GM19328 (cell line): ENCODE data around the gene RBM38.
"Not testable (repeated sequence)": the region's sequence is repeated elsewhere in the genome, so short reads cannot be mapped to it uniquely, and the experiment has no call there.

Experiments
- ATAC-seq: cut with Tn5 transposase; IDR thresholded peaks from one replicate; pipeline ENCODE4 v1.9.1; 2021; ENCODE audit warnings: mild to moderate bottlenecking, moderate library complexity; ENCODE audit not compliant: unreplicated experiment

Gene RBM38

DNA sequence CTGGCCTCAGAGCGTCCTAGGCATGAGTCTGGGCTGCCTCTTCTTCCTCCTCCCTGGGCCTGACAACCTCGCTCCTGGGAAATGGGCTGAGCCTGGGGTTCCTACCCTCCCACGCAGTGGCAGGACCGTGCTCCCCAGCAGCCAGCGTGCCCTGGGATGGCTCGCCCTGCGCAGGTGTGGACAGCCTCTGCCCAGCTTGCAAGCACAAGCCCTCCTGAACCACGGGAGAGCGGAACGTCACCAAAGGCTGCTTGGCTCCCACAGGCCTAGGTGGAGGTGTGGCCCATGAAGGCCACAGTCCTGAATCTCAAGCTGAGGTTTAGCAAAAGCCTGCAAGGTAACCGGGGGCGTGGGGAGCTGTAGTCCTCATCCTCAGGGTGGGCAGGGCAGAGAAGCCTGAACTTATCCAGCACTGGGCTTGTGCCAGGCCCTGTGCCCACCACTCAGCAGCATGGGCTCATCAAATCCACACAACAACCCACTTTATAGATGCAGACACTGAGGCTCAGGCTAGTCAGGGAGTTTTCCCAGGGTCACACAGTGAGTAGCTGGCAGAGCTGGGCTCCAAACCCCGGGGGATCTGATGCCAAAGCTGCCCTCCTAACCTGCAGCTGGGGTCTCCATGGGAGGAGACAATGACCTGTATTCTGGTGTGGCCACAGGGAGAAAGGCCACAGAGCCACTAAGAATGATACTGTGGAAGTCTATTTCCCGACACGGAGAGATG is 25.3 kb downstream of the RBM38 start:
- no peak for ATAC-seq

DNA sequence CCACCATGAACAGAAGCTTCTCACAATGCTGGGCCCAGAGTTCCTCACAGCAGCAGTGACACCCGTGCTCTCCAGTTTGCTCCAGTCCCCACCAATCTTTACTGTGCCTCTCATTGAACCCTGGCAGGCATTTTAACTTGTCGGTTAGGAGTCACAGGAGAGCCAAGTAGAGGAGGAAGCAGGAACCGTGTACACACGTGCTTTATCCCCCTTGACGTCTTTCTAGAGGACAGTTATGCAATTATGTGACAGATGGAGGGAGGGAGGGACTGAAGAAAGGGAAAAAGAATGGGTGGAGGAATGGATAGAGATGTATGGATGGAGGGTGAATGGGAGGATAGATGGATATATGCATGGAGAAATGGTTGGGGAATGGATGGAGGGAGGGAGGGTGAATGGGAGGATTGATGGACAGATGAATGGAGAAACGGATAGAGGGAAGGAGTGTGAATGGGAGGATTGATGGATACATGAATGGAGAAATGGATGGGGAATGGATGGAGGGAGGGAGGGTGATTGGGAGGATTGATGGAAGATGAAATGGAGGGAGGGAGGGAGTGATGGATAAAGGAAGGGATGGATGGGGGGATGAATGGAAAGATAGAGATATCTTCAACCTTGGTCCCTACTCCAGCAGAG is 26.0 kb downstream of the RBM38 start:
- no peak for ATAC-seq

DNA sequence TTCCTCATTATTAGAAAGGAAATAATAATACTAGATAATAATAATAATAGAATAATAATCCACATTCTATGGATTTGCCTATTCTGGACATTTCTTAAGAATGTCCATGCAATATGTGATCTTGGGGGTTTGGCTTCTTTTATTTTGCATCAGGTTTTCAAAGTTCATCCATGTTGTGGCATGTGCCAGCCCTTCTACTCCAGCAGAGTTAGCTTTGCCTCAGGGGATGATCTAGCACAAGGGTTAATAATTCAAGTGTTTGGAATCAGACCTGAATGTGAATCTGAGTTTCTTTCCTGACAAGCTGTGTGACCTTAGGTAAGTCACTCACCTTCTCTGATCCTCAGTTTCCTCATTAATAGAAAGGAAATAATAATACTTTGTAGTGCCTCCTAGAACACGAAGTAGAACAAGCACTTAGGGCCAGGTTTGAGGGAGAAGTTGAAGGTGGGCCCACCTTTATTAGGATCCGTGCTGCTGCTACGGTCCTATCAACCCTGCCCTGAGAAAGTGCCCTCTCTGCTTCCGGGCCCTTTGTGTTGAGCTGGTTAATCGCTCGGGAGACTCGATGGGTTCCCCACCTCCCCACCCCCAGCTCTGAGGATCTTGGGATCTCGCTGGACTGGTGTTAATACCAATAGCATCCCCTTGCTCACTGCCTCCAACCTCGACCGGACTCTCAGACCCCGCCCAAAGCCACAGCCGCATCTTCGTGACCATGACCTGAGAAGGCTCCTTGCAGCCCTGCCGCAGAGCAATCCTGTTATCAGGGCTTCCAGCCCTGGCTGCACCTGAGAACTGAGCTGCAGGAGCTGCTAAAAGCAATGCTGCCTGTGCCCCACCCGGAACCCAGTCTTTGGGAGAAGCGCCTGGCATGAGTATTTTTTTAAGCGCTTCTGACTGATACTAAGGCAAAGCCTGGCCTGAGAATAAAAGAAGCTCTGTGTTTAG is 26.9 kb downstream of the RBM38 start:
- no peak for ATAC-seq

DNA sequence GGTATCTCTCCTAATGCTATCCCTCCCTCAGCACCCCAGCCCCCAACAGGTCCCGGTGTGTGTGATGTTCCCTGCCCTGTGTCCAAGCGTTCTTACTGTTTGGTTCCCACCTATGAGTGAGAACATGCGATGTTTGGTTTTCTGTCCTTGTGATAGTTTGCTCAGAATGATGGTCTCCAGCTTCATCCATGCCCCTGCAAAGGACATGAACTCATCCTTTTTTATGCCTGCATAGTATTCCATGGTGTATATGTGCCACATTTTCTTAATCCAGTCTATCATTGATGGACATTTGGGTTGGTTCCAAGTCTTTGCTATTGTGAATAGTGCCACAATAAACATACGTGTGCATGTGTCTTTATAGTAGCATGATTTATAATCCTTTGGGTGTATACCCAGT is 28.3 kb downstream of the RBM38 start:
- not testable (repeated sequence) for ATAC-seq

DNA sequence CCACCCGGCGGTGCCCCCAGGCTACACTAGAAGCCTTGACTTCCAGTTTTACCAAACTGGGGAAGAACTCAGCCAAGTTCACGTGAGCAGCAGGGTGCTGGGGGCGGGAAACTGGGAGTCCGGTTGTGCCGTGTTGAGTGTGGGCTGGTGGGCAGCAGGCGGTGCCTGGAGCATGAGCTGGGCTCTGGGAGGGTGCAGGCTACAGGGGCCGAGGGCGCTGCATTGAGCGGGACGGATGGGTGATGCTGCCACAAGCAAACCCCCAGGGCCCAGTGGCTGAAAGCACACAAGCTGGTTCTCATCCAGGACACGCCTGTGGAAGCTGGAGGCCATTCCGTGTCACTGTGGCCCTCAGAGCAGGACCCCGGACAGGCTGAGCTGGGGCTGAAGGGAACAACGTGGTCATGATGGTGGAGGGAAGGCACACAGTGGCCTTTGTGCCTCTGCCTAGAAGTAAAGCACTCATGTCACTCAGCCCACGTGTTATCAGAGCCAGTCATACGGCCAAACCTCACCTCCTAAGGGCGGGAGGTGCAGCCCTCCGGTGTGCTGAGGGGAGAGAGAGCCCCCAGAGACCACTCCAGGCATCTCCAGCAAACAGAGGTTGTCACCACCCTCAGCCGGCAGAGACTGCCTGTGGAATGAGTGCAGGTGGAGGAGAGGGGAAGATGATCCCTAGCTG is 29.5 kb downstream of the RBM38 start:
- no peak for ATAC-seq

DNA sequence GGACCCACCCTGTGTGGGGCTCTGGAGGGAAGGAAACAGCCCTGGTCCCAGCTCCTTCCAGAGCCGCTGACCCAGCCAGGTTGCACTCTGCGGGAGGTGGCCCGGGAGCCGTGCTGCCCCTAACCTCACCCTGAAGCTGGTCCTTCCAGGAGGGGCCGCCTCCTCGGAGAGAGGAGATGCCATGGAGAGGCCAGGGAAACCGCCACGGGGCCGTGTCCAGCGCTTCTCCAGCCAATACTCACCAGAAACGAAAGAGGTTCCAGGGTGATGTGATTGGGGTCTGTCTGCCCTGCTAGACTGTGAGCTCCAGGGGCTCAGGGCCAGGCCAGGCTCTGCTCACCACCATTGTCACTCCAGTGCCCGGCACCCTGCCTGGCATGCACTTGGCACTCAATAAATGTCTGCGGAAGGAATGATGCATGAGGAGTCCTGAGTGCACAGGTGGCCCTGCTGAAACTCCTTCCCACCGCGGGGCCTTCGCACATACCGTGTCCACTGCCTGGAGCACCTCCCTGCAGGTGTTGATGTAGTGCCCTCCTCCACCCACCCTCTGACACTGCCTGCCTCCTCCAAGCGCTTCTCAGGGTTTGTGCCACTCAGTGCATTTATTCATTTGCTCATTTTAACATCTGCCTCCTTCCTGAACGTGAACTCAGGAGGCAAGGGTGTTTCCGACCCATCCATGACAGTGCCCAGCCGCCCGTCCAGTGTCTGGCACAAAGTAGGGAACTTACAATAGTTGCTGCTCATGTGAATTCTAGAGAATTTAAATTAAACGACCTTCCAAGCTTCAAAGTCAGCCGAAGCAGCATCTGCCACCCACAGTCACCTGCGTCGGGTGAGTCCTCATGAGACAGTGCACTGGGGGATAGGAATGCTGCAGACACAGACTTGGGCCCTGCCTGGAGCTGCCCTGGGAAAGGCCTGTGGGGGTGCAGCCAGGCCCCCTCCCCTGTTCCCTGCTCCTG is 30.3 kb downstream of the RBM38 start:
- ATAC-seq, result no peak

DNA sequence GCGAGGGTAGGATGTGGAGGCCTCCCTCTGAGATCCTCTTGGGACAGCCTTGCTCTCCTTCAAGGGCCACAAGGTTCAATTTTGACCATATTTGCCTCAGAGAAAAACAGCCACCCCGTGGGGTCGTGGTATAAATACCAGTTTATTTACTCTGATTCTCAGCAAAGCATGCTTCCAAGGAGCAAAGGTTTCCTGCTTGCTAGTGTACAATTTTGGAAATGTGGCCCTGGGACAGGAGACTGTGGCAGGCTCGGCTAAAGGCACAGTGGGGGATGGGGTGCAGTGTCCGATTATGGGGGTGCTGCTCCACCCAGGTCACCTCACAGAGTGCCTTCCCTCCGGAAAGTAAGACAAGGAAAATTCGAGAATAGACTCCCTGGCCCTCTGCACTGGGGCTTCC is 31.1 kb downstream of the RBM38 start:
- no peak for ATAC-seq

DNA sequence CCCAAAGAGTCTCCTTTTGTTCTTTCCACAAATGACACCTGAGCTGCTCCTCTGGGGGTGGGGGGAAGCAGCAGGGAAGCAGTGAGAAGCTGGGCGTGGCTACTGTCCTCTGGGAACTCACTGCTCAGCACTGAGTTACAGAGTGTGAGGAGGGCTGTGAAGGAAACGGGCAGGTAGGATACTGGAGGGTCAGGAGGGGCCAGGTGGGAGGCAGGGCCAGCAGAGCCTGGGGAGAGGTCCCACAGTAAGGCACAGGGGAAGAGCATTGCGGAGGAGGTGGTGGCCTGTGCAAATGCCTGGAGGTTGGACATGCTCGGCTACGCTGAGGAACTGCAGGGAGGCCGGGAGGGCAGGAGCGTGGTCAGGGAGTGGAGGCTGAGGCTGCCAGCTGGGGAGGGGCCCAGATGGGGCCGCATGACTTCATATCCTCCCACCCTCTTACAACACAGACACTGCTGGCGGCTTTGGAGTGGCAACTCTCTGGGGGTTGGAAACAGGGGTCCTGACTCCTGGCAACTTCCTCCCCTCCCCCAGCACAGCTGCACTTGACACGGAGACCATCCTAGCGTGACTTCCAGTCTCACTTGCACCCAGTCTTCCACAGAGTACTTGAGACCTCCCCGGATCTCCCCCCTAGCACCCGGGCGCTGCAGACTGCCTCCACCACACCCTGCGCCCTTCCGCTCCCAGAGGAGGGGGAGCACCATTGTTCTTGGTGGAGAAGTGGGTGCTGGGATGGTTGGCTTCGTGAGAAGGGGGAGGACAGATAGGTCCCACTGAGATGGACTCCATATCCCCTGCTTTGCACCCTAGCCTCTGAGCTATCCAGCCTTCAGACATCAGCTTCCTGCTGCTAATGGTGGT is 34.2 kb downstream of the RBM38 start:
- ATAC-seq, result no peak

DNA sequence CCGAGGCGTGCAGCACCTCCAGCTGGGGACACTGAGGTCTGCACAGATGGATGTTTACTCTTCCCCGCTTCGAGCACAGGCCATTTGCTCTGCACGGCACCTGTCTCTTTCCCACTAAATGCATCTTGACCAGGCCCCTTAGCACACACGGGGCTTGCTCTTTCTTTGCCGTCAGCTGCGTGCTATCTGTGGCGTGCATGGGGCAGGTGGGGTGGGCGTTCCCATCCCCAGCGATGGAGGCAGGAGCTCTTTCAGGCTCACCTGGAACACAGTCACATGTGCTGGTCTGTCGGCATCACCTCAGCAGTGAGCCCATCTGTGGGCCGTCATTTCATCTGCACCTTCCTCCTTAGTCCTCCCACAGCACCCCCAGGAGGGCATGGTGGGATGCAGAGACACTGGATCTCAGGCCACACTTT is 35.1 kb downstream of the RBM38 start:
- ATAC-seq, result no peak

DNA sequence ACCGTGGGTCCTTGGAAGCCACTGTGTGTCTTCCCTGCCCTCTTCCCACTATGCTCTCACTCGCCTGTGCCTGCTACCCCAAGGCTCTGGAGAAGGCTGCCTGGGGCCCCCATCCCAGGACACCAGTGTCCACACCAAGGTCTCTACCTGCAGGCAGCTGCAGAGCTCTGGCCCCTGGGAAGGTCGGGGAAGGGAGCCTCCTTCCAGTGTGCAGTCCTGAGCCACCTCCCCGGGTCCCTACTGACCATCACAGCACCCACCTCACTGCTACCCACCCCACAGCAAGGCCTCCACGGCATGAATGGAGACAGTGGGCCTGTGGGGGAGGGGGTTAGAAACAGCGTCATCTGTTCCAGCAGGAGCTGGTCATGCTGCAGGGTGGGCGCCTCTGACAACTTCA is 35.6 kb downstream of the RBM38 start:
- no peak for ATAC-seq

DNA sequence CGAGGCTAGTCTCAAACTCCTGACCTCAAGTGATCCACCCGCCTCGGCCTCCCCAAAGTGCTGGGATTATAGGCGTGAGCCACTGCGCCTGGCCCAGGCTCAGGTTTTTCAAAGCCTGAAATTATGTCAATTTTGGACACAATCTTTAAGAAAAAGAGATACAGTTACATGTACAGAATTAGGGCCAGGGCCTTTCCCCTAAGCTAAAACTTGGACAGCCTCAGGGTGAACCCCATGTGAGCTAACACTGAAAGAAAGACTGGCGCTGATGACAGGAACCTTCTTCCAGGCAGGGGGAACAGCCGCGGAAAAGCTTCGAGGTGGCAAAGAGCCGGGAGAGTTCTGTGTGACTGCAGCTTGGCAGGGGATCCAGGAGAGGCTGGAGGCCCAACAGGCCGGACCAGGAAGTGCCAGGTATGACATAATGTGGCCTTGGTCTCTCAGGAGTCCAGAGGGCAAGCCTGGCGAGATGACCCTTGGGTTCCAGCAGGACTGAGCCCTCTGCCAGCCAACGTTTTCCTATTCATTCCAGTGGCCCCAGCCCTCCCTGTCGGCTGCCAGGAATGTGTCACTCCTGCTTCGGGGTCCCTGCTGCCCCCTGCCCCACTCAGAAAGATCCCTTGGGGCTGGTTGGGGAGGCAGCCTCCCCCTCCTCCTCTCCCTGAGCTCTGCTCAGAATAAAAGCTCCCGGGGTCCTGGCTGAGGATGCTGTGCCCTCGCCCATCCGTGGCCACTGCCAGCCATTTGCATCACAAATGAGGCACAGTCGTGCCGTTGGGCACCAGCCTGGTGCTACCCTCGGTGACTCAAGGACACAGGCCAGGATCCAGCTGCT is 37.3 kb downstream of the RBM38 start:
- ATAC-seq, result no peak

DNA sequence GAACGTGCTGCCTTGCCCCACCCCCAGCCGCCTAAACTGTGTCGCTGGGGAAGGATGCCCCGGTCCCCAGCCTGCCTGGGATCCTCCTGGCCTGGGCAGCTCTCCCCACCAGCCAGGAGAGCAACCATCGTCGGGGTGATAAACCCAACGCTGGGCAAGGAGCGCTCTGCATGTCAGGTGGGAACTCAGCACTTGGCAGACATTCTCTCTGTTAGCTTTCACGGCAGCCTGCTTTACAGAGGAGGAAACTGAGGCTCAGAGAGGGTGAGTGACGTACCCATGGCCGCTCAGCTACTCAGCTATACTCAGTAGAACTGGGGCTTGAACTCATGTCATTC is 37.9 kb downstream of the RBM38 start:
- ATAC-seq, result no peak

DNA sequence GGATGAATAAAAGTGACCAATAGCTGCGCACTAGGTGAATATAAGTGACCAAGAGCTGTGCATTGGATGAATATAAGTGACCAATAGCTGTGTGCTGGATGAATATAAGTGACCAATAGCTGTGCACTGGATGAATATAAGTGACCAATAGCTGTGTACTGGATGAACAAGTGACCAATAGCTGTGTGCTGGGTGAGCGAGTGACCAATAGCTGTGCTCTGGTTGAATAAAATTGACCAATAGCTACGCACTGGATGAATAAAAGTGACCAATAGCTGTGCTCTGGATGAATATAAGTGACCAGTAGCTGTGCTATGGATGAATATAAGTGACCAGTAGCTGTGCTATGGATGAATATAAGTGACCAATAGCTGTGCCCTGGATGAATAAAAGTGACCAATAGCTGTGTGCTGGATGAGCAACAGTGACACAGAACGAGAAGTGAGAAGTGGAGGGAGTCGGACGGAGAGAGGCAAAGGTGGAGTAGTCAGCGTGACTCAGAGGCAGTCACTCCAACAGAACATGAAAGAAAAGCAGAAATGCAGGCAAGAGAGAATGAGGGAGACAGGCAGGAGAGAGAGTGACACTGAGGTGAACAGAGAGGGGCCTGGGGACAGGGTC is 38.5 kb downstream of the RBM38 start:
- ATAC-seq, result no peak

DNA sequence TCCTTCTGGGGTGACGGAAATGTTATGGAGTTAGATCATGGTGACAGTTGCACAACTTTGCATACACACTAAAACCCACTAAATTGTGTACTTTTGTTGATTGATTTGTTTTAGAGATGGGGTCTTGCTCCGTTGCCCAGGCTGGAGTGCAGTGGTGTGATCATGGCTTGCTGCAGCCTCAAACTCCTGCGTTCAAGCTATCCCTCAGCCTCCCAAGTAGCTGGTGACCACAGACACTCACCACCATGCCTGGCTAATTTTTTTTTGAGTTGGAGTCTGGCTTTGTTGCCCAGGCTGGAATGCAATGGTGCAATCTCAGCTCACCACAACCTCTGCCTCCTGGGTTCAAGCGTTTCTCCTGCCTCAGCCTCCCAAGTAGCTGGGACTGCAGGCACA is 39.0 kb downstream of the RBM38 start:
- not testable (repeated sequence) for ATAC-seq

DNA sequence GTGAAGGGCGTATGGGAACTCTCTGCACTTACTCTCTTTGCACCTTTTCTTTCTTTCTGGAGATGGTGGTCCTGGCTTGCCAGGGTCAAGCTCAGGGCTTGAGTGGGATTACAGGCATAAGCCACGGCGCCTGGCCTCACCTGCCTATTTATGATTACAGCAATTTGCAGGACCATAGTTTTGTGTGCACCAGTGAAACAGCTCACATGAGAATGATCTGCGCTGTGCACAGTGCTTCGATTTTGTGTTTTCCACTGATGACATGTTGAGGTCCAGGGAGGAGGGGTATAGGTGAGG is 40.3 kb downstream of the RBM38 start:
- ATAC-seq, result no peak

DNA sequence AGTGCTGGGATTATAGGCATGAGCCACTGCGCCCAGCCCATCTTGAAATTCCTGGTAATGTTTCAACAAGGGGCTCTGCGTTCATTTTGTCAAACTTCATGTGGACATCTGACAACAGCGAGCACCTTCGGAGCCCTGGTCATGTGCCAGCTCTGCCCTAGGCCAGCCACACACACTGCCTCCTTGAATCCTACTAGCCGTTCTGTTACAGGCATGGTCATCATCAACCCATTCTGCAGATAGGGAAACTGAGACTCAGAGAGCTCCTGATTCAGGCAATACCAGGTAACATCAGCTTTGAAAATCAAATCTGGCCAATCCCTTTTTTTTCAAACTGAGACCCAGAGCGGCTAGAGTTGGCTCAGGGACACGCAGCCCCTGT is 41.3 kb downstream of the RBM38 start:
- no peak for ATAC-seq

DNA sequence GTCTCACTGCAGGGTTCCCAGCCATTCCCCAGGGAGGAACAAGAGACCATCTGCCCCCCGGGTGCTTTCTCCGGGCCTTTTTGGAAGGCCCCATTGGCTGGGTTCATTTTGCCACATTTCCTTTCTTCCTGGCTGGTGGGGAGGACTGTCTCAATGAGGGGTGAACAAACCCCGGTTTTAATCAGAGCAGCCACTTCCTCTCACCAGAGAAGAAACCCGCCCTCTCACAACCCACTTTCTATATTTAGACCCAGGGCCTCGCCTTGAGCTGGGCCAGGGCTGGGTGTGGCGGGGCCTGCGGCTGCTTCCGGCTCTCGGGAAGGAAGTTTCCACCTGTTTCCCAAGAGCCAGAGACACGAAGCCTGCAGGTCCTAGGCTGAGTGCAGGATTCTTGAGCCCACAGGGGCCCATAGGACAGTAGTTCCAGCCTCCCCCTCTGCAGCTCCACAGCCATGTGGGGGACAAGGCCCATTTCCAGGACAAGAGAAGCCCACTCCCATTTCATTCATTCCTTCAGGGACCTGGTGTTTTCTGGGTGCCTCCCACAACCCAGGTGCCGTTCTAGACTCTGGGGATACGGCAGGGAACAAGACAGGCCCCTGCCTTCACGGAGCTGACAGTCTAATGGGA is 41.8 kb downstream of the RBM38 start:
- peak; percentile 84 for ATAC-seq
